Stimulated activated memory B cell treated with anti-CD40 and anti-IgM and Interleukin-4, amounts not matched to agents 10 μg/mL and 1 μg/mL and 100 μg/mL, for 72 hours (primary cell): ENCODE data around the gene KDM7A.
"Not testable (repeated sequence)": the region's sequence is repeated elsewhere in the genome, so short reads cannot be mapped to it uniquely, and the experiment has no call there.

Experiments used
- ATAC-seq: fragments of 150-1000 bp; cut with Tn5 transposase; 2 replicates; pipeline ENCODE4 v1.10.0; 2021
- H3K27ac Mint-ChIP-seq: one replicate; pipeline ENCODE4 v1.8.0; 2022; ENCODE audit warnings: mild to moderate bottlenecking, mixed read lengths
- H3K27me3 Mint-ChIP-seq: one replicate; pipeline ENCODE4 v1.8.0; 2022; ENCODE audit warnings: mixed read lengths
- H3K36me3 Mint-ChIP-seq: one replicate; pipeline ENCODE4 v1.8.0; 2022; ENCODE audit warnings: mixed read lengths
- H3K4me1 Mint-ChIP-seq: one replicate; pipeline ENCODE4 v1.8.0; 2022; ENCODE audit warnings: mixed read lengths
- H3K4me3 Mint-ChIP-seq: one replicate; pipeline ENCODE4 v1.8.0; 2022; ENCODE audit warnings: mild to moderate bottlenecking, moderate library complexity, mixed read lengths
- H3K9me3 Mint-ChIP-seq: one replicate; pipeline ENCODE4 v1.8.0; 2022; ENCODE audit warnings: mixed read lengths

Gene KDM7A

GRCh38 chr7:140189917-140190316 is 13.1 kb upstream of the KDM7A start:
- Mint-ChIP-seq H3K4me1 (peaks cover 23% of the 10 kb centered on the region), H3K9me3 (no peaks in the 10 kb centered on the region), H3K27ac (no peak overlapping the region), H3K4me3 (no peak overlapping the region), H3K36me3 (no peaks in the 10 kb centered on the region), H3K27me3 (no peaks in the 10 kb centered on the region)
- no peak for ATAC-seq

GRCh38 chr7:140182917-140183316 is 6.1 kb upstream of the KDM7A start:
- H3K27me3 Mint-ChIP-seq, result no peaks in the 10 kb centered on the region
- no peak overlapping the region for H3K4me3 Mint-ChIP-seq
- peaks cover 13% of the 10 kb centered on the region for H3K4me1 Mint-ChIP-seq
- no peaks in the 10 kb centered on the region for H3K36me3 Mint-ChIP-seq
- H3K27ac Mint-ChIP-seq, result no peak overlapping the region
- no peak for ATAC-seq
- H3K9me3 Mint-ChIP-seq, result no peaks in the 10 kb centered on the region

GRCh38 chr7:140179339-140179738 is 2.6 kb upstream of the KDM7A start:
- Mint-ChIP-seq H3K27me3 (no peaks in the 10 kb centered on the region), H3K4me3 (no peak overlapping the region), H3K4me1 (peaks cover 30% of the 10 kb centered on the region), H3K9me3 (no peaks in the 10 kb centered on the region), H3K36me3 (no peaks in the 10 kb centered on the region), H3K27ac (no peak overlapping the region)
- no peak for ATAC-seq

- H3K4me3 Mint-ChIP-seq, result peak overlapping the region; percentile 89
- H3K9me3 Mint-ChIP-seq, result no peaks in the 10 kb centered on the region
- no peaks in the 10 kb centered on the region for H3K36me3 Mint-ChIP-seq
- peak; percentile 9 for ATAC-seq
- no peaks in the 10 kb centered on the region for H3K27me3 Mint-ChIP-seq
- H3K4me1 Mint-ChIP-seq, result peaks cover 36% of the 10 kb centered on the region
- peak overlapping the region; percentile 89 for H3K27ac Mint-ChIP-seq
Observed at GRCh38 chr7:140176122-140176701, 571 bp downstream of the KDM7A start.

GRCh38 chr7:140175221-140176121 is 1.3 kb downstream of the KDM7A start:
- Mint-ChIP-seq H3K27me3 (no peaks in the 10 kb centered on the region), H3K4me1 (peaks cover 43% of the 10 kb centered on the region), H3K27ac (peak overlapping the region; percentile 89), H3K4me3 (peak overlapping the region; percentile 88), H3K9me3 (no peaks in the 10 kb centered on the region), H3K36me3 (no peaks in the 10 kb centered on the region)
- ATAC-seq, result peak; percentile 82

- H3K9me3 Mint-ChIP-seq, result no peaks in the 10 kb centered on the region
- no peaks in the 10 kb centered on the region for H3K36me3 Mint-ChIP-seq
- H3K4me1 Mint-ChIP-seq, result peaks cover 54% of the 10 kb centered on the region
- no peak for ATAC-seq
- H3K27ac Mint-ChIP-seq, result no peak overlapping the region
- H3K27me3 Mint-ChIP-seq, result no peaks in the 10 kb centered on the region
- H3K4me3 Mint-ChIP-seq, result no peak overlapping the region
Observed at GRCh38 chr7:140174217-140174616, 2.6 kb downstream of the KDM7A start.

GRCh38 chr7:140170375-140170774 is 6.4 kb downstream of the KDM7A start:
- H3K27me3 Mint-ChIP-seq, result no peaks in the 10 kb centered on the region
- H3K27ac Mint-ChIP-seq, result no peak overlapping the region
- no peaks in the 10 kb centered on the region for H3K9me3 Mint-ChIP-seq
- no peaks in the 10 kb centered on the region for H3K36me3 Mint-ChIP-seq
- no peak overlapping the region for H3K4me3 Mint-ChIP-seq
- H3K4me1 Mint-ChIP-seq, result peaks cover 67% of the 10 kb centered on the region
- no peak for ATAC-seq

GRCh38 chr7:140168816-140169215 is 8.0 kb downstream of the KDM7A start:
- H3K9me3 Mint-ChIP-seq, result no peaks in the 10 kb centered on the region
- peaks cover 73% of the 10 kb centered on the region for H3K4me1 Mint-ChIP-seq
- H3K27ac Mint-ChIP-seq, result no peak overlapping the region
- no peak overlapping the region for H3K4me3 Mint-ChIP-seq
- H3K27me3 Mint-ChIP-seq, result no peaks in the 10 kb centered on the region
- no peaks in the 10 kb centered on the region for H3K36me3 Mint-ChIP-seq
- peak; percentile 24 for ATAC-seq

- ATAC-seq, result no peak
- no peaks in the 10 kb centered on the region for H3K36me3 Mint-ChIP-seq
- peaks cover 72% of the 10 kb centered on the region for H3K4me1 Mint-ChIP-seq
- no peaks in the 10 kb centered on the region for H3K27me3 Mint-ChIP-seq
- H3K27ac Mint-ChIP-seq, result no peak overlapping the region
- no peaks in the 10 kb centered on the region for H3K9me3 Mint-ChIP-seq
- peak overlapping the region; percentile 39 for H3K4me3 Mint-ChIP-seq
Observed at GRCh38 chr7:140165422-140165821, 11.4 kb downstream of the KDM7A start.

GRCh38 chr7:140162081-140162480 is 14.7 kb downstream of the KDM7A start:
- not testable (repeated sequence) for H3K36me3 Mint-ChIP-seq, H3K27ac Mint-ChIP-seq, H3K27me3 Mint-ChIP-seq, H3K9me3 Mint-ChIP-seq, ATAC-seq, H3K4me3 Mint-ChIP-seq
- peaks cover 66% of the 10 kb centered on the region for H3K4me1 Mint-ChIP-seq

- Mint-ChIP-seq H3K36me3 (peaks cover 6% of the 10 kb centered on the region), H3K27me3 (no peaks in the 10 kb centered on the region), H3K4me1 (peaks cover 68% of the 10 kb centered on the region), H3K4me3 (no peak overlapping the region), H3K9me3 (no peaks in the 10 kb centered on the region), H3K27ac (no peak overlapping the region)
- peak; percentile 53 for ATAC-seq
Observed at GRCh38 chr7:140161047-140161446, 15.7 kb downstream of the KDM7A start.

- Mint-ChIP-seq H3K36me3 (peaks cover 6% of the 10 kb centered on the region), H3K9me3 (no peaks in the 10 kb centered on the region), H3K27ac (no peak overlapping the region), H3K4me1 (peaks cover 68% of the 10 kb centered on the region), H3K27me3 (no peaks in the 10 kb centered on the region), H3K4me3 (no peak overlapping the region)
- no peak for ATAC-seq
Observed at GRCh38 chr7:140160308-140160707, 16.5 kb downstream of the KDM7A start.

GRCh38 chr7:140159497-140159896 is 17.3 kb downstream of the KDM7A start:
- H3K27me3 Mint-ChIP-seq, result no peaks in the 10 kb centered on the region
- H3K4me3 Mint-ChIP-seq, result no peak overlapping the region
- no peak overlapping the region for H3K27ac Mint-ChIP-seq
- H3K9me3 Mint-ChIP-seq, result no peaks in the 10 kb centered on the region
- H3K36me3 Mint-ChIP-seq, result peaks cover 6% of the 10 kb centered on the region
- ATAC-seq, result no peak
- H3K4me1 Mint-ChIP-seq, result peaks cover 64% of the 10 kb centered on the region

- peak overlapping the region; percentile 5 for H3K27ac Mint-ChIP-seq
- H3K27me3 Mint-ChIP-seq, result no peaks in the 10 kb centered on the region
- H3K4me1 Mint-ChIP-seq, result peaks cover 68% of the 10 kb centered on the region
- peaks cover 6% of the 10 kb centered on the region for H3K36me3 Mint-ChIP-seq
- no peak for ATAC-seq
- no peaks in the 10 kb centered on the region for H3K9me3 Mint-ChIP-seq
- no peak overlapping the region for H3K4me3 Mint-ChIP-seq
Observed at GRCh38 chr7:140156460-140157080, 20.2 kb downstream of the KDM7A start.

- H3K27ac Mint-ChIP-seq, result no peak overlapping the region
- no peak overlapping the region for H3K4me3 Mint-ChIP-seq
- H3K9me3 Mint-ChIP-seq, result no peaks in the 10 kb centered on the region
- H3K36me3 Mint-ChIP-seq, result peaks cover 6% of the 10 kb centered on the region
- no peak for ATAC-seq
- H3K27me3 Mint-ChIP-seq, result no peaks in the 10 kb centered on the region
- H3K4me1 Mint-ChIP-seq, result peaks cover 59% of the 10 kb centered on the region
Observed at GRCh38 chr7:140155428-140155827, 21.4 kb downstream of the KDM7A start.
